Stomach (tissue), 9 donors: ENCODE results near the gene MAST4. TPM values are rescaled to one million over a fixed set of nuclear protein-coding genes. Genes with fewer than 3 reads are reported as not detected.

Experiments used
- DNase-seq, 2 donors: peaks; one replicate each; pipeline versions ENCODE4 v3.0.0 to v3.0.0-alpha.2; 2013 to 2019
- H3K27ac ChIP-seq, 5 donors: fragments of 200-600 bp in 4 of 5; sonication (generic) in 4 of 5; one replicate each; pipeline ENCODE4 v1.5.1; 2013 to 2019; ENCODE audit warnings: mild to moderate bottlenecking in 1 of 5, moderate library complexity in 1 of 5
- H3K27me3 ChIP-seq, 3 donors: fragments of 200-600 bp; sonication (generic); one replicate each; pipeline ENCODE4 v1.5.1; 2017 to 2019; ENCODE audit warnings: mixed run types in 1 of 3
- H3K36me3 ChIP-seq, 4 donors: fragments of 200-600 bp; sonication (generic); 1 replicate in 3 of 4; 2 replicates in 1 of 4; pipeline ENCODE4 v1.5.1; 2016 to 2019
- H3K4me1 ChIP-seq, 4 donors: fragments of 200-600 bp; sonication (generic); one replicate each; pipeline ENCODE4 v1.5.1; 2016 to 2019
- H3K4me3 ChIP-seq, 4 donors: fragments of 200-600 bp; sonication (generic) in 3 of 4; one replicate each; pipeline ENCODE4 v1.5.1; 2016 to 2019; ENCODE audit warnings: mild to moderate bottlenecking in 1 of 4
- H3K9me3 ChIP-seq, 4 donors: fragments of 200-600 bp; sonication (generic); one replicate each; pipeline ENCODE4 v1.5.1; 2016 to 2019
- EP300 ChIP-seq: sonication (generic); formaldehyde crosslinking; IDR thresholded peaks from one replicate; pipeline ENCODE4 v1.6.1; 2017; ENCODE audit warnings: antibody characterized with exemption
- POLR2A ChIP-seq, 4 donors: fragments of 450-650 bp; IDR thresholded peaks; one replicate each; pipeline ENCODE4 v1.6.1; 2016; ENCODE audit warnings: antibody characterized with exemption in 4 of 4, control low read depth in 2 of 4, mild to moderate bottlenecking in 1 of 4, moderate library complexity in 1 of 4
- POLR2AphosphoS5 ChIP-seq, 3 donors: sonication (generic); formaldehyde crosslinking; IDR thresholded peaks; one replicate each; pipeline ENCODE4 v1.6.1; 2016; ENCODE audit warnings: antibody characterized with exemption in 3 of 3
- WGBS, 5 donors: extraction: QIAGEN DNeasy Blood & Tissue Kit in 3 of 5; methylation state at CpG; one replicate each; pipeline versions ENCODE4 v1.1.5 to v1.1.7; 2013 to 2018; 5-methylcytosine and 5-hydroxymethylcytosine counted together
- intact Hi-C: fragments of 100-400 bp; cut with DNase I; formaldehyde crosslinking; loops from one replicate; pipeline ENCODE4 v1.15.1; 2023; ENCODE audit warnings: low total_unique reads
- polyA plus RNA-seq, 3 donors: library from polyadenylated mRNA; stranded (reverse); fragments of 200-250 nt; gene quantifications; one replicate each; pipeline ENCODE4 v1.2.3, GENCODE V29; 2013
- total RNA-seq, 5 donors: library from RNA; depleted of rRNA; stranded (reverse); fragments of >200 nt; gene quantifications; one replicate each; pipeline versions ENCODE4 v1.1.0 to v1.2.3, GENCODE V29; 2014 to 2016
- TF ChIP-seq, protein P1 (sequence below), 7 experiments: fragments of 450-650 bp in 4 of 7; fragments of 200-600 bp in 3 of 7; sonication (generic) in 3 of 7; IDR thresholded peaks; one replicate each; pipeline ENCODE4 v1.5.1; 2016 to 2019; ENCODE audit warnings: antibody characterized with exemption in 7 of 7, control low read depth in 2 of 7, mild to moderate bottlenecking in 1 of 7
- donor health status: healthy with polysubstance abuse.
- donor health status: Bipolar disorder and iron deficiency.
- donor health status: healthy.

MAST4 gene
- total and polyA plus RNA-seq, 8 donors: 1.5 to 52.5 (median 32.1) TPM

DNA sequence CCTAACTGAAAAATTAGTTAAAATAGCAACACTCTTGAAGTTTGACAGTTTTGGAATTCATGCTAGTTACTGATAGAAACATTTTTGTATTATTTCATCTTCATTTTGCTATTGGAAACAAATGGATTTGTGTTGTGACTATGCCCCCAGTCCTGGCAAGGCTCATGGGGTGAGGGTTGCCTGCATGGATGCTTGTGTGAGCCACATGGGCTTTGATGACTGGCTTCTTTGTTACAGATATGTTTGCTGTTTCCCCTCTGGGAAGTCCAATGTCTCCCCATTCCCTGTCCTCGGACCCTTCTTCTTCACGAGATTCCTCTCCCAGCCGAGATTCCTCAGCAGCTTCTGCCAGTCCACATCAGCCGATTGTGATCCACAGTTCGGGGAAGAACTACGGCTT, 556.2 kb downstream of the MAST4 start:
- intact Hi-C loops: no loop called here

DNA sequence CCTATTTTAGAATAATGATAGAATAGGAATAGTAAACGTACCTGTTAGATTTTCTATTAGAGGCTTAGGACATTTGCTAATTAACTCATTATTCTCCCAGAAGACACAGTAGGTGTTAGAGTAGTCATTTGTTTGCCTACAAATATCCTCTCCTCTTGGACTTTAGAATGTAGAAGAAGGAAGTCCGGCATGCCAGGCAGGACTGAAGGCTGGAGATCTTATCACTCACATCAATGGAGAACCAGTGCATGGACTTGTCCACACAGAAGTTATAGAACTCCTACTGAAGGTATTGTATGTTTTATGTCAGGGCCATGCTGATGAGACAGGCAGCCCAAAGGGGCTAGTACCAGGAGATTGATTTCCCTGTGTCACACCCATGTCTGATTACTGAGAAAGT, 557.1 kb downstream of the MAST4 start:
- no peak for DNase-seq
- intact Hi-C loops: no loop called here
- TF ChIP-seq, protein P1, sequence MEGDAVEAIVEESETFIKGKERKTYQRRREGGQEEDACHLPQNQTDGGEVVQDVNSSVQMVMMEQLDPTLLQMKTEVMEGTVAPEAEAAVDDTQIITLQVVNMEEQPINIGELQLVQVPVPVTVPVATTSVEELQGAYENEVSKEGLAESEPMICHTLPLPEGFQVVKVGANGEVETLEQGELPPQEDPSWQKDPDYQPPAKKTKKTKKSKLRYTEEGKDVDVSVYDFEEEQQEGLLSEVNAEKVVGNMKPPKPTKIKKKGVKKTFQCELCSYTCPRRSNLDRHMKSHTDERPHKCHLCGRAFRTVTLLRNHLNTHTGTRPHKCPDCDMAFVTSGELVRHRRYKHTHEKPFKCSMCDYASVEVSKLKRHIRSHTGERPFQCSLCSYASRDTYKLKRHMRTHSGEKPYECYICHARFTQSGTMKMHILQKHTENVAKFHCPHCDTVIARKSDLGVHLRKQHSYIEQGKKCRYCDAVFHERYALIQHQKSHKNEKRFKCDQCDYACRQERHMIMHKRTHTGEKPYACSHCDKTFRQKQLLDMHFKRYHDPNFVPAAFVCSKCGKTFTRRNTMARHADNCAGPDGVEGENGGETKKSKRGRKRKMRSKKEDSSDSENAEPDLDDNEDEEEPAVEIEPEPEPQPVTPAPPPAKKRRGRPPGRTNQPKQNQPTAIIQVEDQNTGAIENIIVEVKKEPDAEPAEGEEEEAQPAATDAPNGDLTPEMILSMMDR (IDR thresholded peaks at IDR 0.05): no peak
- TF ChIP-seq POLR2A (IDR thresholded peaks at IDR 0.05) (no peak), EP300 (no peak), POLR2AphosphoS5 (IDR thresholded peaks at IDR 0.05) (no peak)
- Histone ChIP-seq H3K27ac (no peak overlapping the region), H3K9me3 (no peaks in the 10 kb centered on the region), H3K36me3 (peaks cover 18 to 84% (median 69%) of the 10 kb centered on the region in 4 donors), H3K4me1 (peaks cover 0 to 5% (median 0%) of the 10 kb centered on the region in 4 donors), H3K4me3 (no peak overlapping the region), H3K27me3 (no peaks in the 10 kb centered on the region)
- 52 to 74% (median 65%) methylated on average over 2 of the region's 2 CpGs for WGBS, 5 donors

More for the DNA sequence above, 556.2 kb downstream of the MAST4 start:
- H3K27ac ChIP-seq: no peak overlapping the region
- no peaks in the 10 kb centered on the region for H3K27me3 ChIP-seq
- 90 to 96% (median 95%) methylated on average over 6 of the region's 6 CpGs for WGBS, 5 donors
- TF ChIP-seq POLR2A (IDR thresholded peaks at IDR 0.05) (no peak), EP300 (no peak), POLR2AphosphoS5 (IDR thresholded peaks at IDR 0.05) (no peak)
- TF ChIP-seq, protein P1 (IDR thresholded peaks at IDR 0.05): no peak
- peaks cover 22 to 82% (median 69%) of the 10 kb centered on the region in 4 donors for H3K36me3 ChIP-seq
- DNase-seq: no peak
- no peaks in the 10 kb centered on the region for H3K9me3 ChIP-seq
- H3K4me3 ChIP-seq: no peak overlapping the region
- peaks cover 0 to 5% (median 0%) of the 10 kb centered on the region in 4 donors for H3K4me1 ChIP-seq

DNA sequence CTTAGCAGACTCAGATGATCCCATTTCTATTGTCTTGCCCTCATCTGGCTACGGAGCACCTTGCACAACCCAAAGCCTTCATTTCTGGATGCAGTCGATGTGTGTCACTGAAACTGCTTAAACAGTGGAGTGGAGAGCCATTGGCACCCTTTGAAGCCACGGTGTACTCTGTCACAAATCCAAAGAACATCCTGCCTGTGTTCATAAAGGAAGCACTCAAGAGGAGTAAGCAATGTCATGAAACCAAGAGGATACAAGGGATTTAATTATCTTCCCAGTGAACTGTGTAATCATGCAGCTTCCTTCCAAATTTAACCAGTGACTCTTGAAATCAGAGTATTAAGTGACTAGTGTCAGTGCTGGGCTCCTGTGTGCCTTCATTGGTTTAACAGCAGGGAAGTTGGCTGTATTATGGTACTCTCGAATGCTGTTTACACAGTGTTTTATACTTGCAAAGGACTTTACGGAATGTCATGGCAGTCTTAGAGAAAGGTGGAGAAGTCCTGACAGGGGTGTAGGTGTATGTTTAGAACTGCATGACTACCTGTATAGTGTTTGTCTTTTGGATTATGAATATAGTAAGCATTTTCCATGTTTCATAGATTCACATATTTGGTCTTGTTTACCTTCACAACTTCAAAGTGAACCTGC, 558.5 kb downstream of the MAST4 start:
- Histone ChIP-seq H3K27me3 (no peaks in the 10 kb centered on the region), H3K9me3 (no peaks in the 10 kb centered on the region), H3K4me1 (no peaks in the 10 kb centered on the region), H3K27ac (no peak overlapping the region), H3K4me3 (no peak overlapping the region), H3K36me3 (peaks cover 17 to 70% (median 60%) of the 10 kb centered on the region in 4 donors)
- intact Hi-C loops: no loop called here
- no peak for DNase-seq
- WGBS, 5 donors: 64 to 71% (median 67%) methylated on average over 5 of the region's 5 CpGs
- TF ChIP-seq, protein P1 (IDR thresholded peaks at IDR 0.05): no peak

DNA sequence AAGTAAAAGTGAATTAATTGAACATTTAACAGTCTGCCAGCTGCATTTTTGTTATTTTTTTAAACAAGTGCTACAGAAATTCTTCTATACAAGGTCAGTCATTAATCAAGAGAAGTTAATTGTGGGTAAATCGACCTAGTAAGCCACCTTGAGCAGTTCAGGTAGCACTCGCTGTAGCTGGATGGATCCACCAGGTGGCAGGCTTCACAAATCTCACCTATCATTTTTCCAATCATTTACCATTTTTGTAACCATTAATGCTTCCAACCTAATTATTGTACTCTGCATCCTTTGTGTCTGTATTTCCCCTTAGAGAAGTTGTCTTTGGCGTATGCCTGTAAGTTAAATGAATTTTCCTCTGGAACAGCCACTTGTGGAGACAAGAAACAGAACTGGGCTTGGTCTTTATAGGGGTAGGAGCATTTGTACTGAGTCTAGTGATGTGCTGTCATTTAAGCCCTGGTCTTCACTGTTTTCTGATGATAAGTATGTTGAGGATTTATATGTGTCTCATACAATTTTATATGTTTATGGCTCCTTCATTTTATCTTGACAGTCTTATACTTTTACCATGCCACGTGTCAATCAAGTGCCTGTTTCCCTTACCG, 560.9 kb downstream of the MAST4 start:
- H3K9me3 ChIP-seq: no peaks in the 10 kb centered on the region
- peaks cover 0 to 16% (median 5%) of the 10 kb centered on the region in 4 donors for H3K4me1 ChIP-seq
- intact Hi-C loops: no loop called here
- H3K36me3 ChIP-seq: peaks cover 7 to 57% (median 48%) of the 10 kb centered on the region in 4 donors
- no peak overlapping the region for H3K27ac ChIP-seq
- 50 to 59% (median 56%) methylated on average over 5 of the region's 5 CpGs for WGBS, 5 donors
- DNase-seq: peak; percentile 42 to 70
- no peaks in the 10 kb centered on the region for H3K27me3 ChIP-seq
- no peak overlapping the region for H3K4me3 ChIP-seq
- TF ChIP-seq, protein P1 (IDR thresholded peaks at IDR 0.05): peak in 5 of 7 experiments; percentile 39 to 84 (median 77)
- no peak for TF ChIP-seq POLR2A (IDR thresholded peaks at IDR 0.05)
